HS-27A (cell line): ENCODE data around the gene HNF1A.

ENCODE experiments used
- DNase-seq: peaks from one replicate; pipeline ENCODE4 v3.0.0-alpha.2; 2012; ENCODE audit warnings: low read depth, missing footprints

The HNF1A gene

GRCh38 chr12:121050725-121051124, 72.4 kb downstream of the HNF1A start:
- no peak for DNase-seq
